ENCODE measurements around the gene ZNF598.

ZNF598 gene

GRCh38 chr16:2009791-2010510, at the start of gene ZNF598:
ZNF598 (minus strand) TSS chr16:2009821.
- DNase-seq: peak; percentile 93
- in situ Hi-C loops (cut with HindIII; ENCODE audit: low pct_ligation_motif_present, low pct_unique_long_range_greater_than_20kb, low sequenced_read_pairs): no loop called here

GRCh38 chr16:2058872-2059271, 49.3 kb upstream of the ZNF598 start:
- in situ Hi-C loops (cut with HindIII; ENCODE audit: low pct_ligation_motif_present, low pct_unique_long_range_greater_than_20kb, low sequenced_read_pairs): no loop called here
- DNase-seq: peak; percentile 29

GRCh38 chr16:2058420-2058819, 48.8 kb upstream of the ZNF598 start:
- DNase-seq: no peak
- in situ Hi-C loops (cut with HindIII; ENCODE audit: low pct_ligation_motif_present, low pct_unique_long_range_greater_than_20kb, low sequenced_read_pairs): no loop called here

- DNase-seq: no peak
- in situ Hi-C loops (cut with HindIII; ENCODE audit: low pct_ligation_motif_present, low pct_unique_long_range_greater_than_20kb, low sequenced_read_pairs): no loop called here
These were observed 47.8 kb upstream of the ZNF598 start for GRCh38 chr16:2057438-2057837.

- in situ Hi-C loops (cut with HindIII; ENCODE audit: low pct_ligation_motif_present, low pct_unique_long_range_greater_than_20kb, low sequenced_read_pairs): no loop called here
- DNase-seq: peak; percentile 37
These were observed 47.2 kb upstream of the ZNF598 start for GRCh38 chr16:2056681-2057407.

- in situ Hi-C loops (cut with HindIII; ENCODE audit: low pct_ligation_motif_present, low pct_unique_long_range_greater_than_20kb, low sequenced_read_pairs): no loop called here
- DNase-seq: no peak
These were observed 46.5 kb upstream of the ZNF598 start for GRCh38 chr16:2056077-2056476.

- in situ Hi-C loops (cut with HindIII; ENCODE audit: low pct_ligation_motif_present, low pct_unique_long_range_greater_than_20kb, low sequenced_read_pairs): no loop called here
- no peak for DNase-seq
These were observed 45.1 kb upstream of the ZNF598 start for GRCh38 chr16:2054543-2055245.

GRCh38 chr16:2053897-2054296, 44.3 kb upstream of the ZNF598 start:
- in situ Hi-C loops (cut with HindIII; ENCODE audit: low pct_ligation_motif_present, low pct_unique_long_range_greater_than_20kb, low sequenced_read_pairs): no loop called here
- no peak for DNase-seq

GRCh38 chr16:2053211-2053610, 43.6 kb upstream of the ZNF598 start:
- DNase-seq: no peak
- in situ Hi-C loops (cut with HindIII; ENCODE audit: low pct_ligation_motif_present, low pct_unique_long_range_greater_than_20kb, low sequenced_read_pairs): no loop called here

- in situ Hi-C loops (cut with HindIII; ENCODE audit: low pct_ligation_motif_present, low pct_unique_long_range_greater_than_20kb, low sequenced_read_pairs): no loop called here
These were observed 38.5 kb upstream of the ZNF598 start for GRCh38 chr16:2048116-2048543.

GRCh38 chr16:2047330-2048115, 37.9 kb upstream of the ZNF598 start, which contains the start of the genes NTHL1 and TSC2:
NTHL1 (minus strand) TSS chr16:2047834; CDS start chr16:2047823, 11 bp downstream.
TSC2 (plus strand) TSS chr16:2047985; CDS start chr16:2048616, 631 bp downstream.
- in situ Hi-C loops (cut with HindIII; ENCODE audit: low pct_ligation_motif_present, low pct_unique_long_range_greater_than_20kb, low sequenced_read_pairs): no loop called here
- peak; percentile 98 for DNase-seq

More at GRCh38 chr16:2048116-2048543, 38.5 kb upstream of the ZNF598 start:
- no peak for DNase-seq

GRCh38 chr16:2046893-2047329, 37.3 kb upstream of the ZNF598 start:
- no peak for DNase-seq
- in situ Hi-C loops (cut with HindIII; ENCODE audit: low pct_ligation_motif_present, low pct_unique_long_range_greater_than_20kb, low sequenced_read_pairs): no loop called here

GRCh38 chr16:2045965-2046892, 36.6 kb upstream of the ZNF598 start:
- DNase-seq: no peak
- in situ Hi-C loops (cut with HindIII; ENCODE audit: low pct_ligation_motif_present, low pct_unique_long_range_greater_than_20kb, low sequenced_read_pairs): no loop called here

- no peak for DNase-seq
- in situ Hi-C loops (cut with HindIII; ENCODE audit: low pct_ligation_motif_present, low pct_unique_long_range_greater_than_20kb, low sequenced_read_pairs): no loop called here
These were observed 34.9 kb upstream of the ZNF598 start for GRCh38 chr16:2044541-2044940.

- no peak for DNase-seq
- in situ Hi-C loops (cut with HindIII; ENCODE audit: low pct_ligation_motif_present, low pct_unique_long_range_greater_than_20kb, low sequenced_read_pairs): no loop called here
These were observed 34.2 kb upstream of the ZNF598 start for GRCh38 chr16:2043667-2044451.

GRCh38 chr16:2042986-2043666, 33.5 kb upstream of the ZNF598 start:
- in situ Hi-C loops (cut with HindIII; ENCODE audit: low pct_ligation_motif_present, low pct_unique_long_range_greater_than_20kb, low sequenced_read_pairs): no loop called here
- no peak for DNase-seq
